Neural cell (in vitro differentiated cells): ENCODE results near the gene PBX3. TPM values are rescaled to one million over a fixed set of nuclear protein-coding genes. Genes with fewer than 3 reads are reported as not detected.
A peak's percentile ranks its signal among the peaks of the same experiment; 100 is the strongest.

Experiments
- H2AFZ ChIP-seq: fragments of 200-600, 300-800 bp; sonication (generic), shearing (Covaris generic); 2 replicates; pipeline ENCODE4 v1.6.0; 2014; ENCODE audit warnings: low read depth, mild to moderate bottlenecking, antibody characterized with exemption, low read length, moderate library complexity
- H3F3A ChIP-seq: fragments of 200-600 bp; shearing (Covaris generic); 2 replicates; pipeline ENCODE4 v1.6.1; 2016; ENCODE audit warnings: mild to moderate bottlenecking, moderate library complexity, mixed read lengths, antibody characterized with exemption, low read length; ENCODE audit not compliant: insufficient read depth, poor library complexity, severe bottlenecking
- H3K27ac ChIP-seq: fragments of 200-600, 300-800 bp; sonication (generic), shearing (Covaris generic); 2 replicates; pipeline ENCODE4 v1.5.1; 2014; ENCODE audit warnings: mild to moderate bottlenecking, low read length, moderate library complexity
- H3K27me3 ChIP-seq: fragments of 300-800, 200-600 bp; sonication (generic), shearing (Covaris generic); 2 replicates; pipeline ENCODE4 v1.6.0; 2014; ENCODE audit warnings: mild to moderate bottlenecking, low read depth, low read length, moderate library complexity; ENCODE audit not compliant: insufficient read depth
- H3K36me3 ChIP-seq: fragments of 300-800, 200-600 bp; sonication (generic), shearing (Covaris generic); 2 replicates; pipeline ENCODE4 v1.5.1; 2014; ENCODE audit warnings: mild to moderate bottlenecking, antibody characterized with exemption, low read length, moderate library complexity; ENCODE audit not compliant: insufficient read depth
- H3K4me2 ChIP-seq: fragments of 300-800, 200-600 bp; sonication (generic), shearing (Covaris generic); 2 replicates; pipeline ENCODE4 v1.6.0; 2014; ENCODE audit warnings: mild to moderate bottlenecking, low read length
- H3K4me3 ChIP-seq: fragments of 300-800, 200-600 bp; sonication (generic), shearing (Covaris generic); 2 replicates; pipeline ENCODE4 v1.5.1; 2014; ENCODE audit warnings: mild to moderate bottlenecking, low read length, moderate library complexity
- H3K79me2 ChIP-seq: fragments of 200-600 bp; shearing (Covaris generic); replicated peaks from 2 replicates; pipeline ENCODE4 v1.6.0; 2014; ENCODE audit warnings: mild to moderate bottlenecking, low read length, moderate library complexity; ENCODE audit not compliant: insufficient read depth
- H3K9ac ChIP-seq: fragments of 300-800, 200-600 bp; sonication (generic), shearing (Covaris generic); 2 replicates; pipeline ENCODE4 v1.6.1; 2016; ENCODE audit warnings: mild to moderate bottlenecking, low read length, mixed read lengths
- H3K9me2 ChIP-seq: fragments of 200-600 bp; shearing (Covaris generic); 2 replicates; pipeline ENCODE4 v1.6.1; 2016; ENCODE audit warnings: mild to moderate bottlenecking, low read length, mixed read lengths; ENCODE audit not compliant: insufficient read depth
- H3K9me3 ChIP-seq: fragments of 200-600, 300-800 bp; sonication (generic), shearing (Covaris generic); 2 replicates; pipeline ENCODE4 v1.6.1; 2016; ENCODE audit warnings: mild to moderate bottlenecking, mixed run types, low read length, moderate library complexity, mixed read lengths
- H4K20me1 ChIP-seq: fragments of 200-600 bp; shearing (Covaris generic); 2 replicates; pipeline ENCODE4 v1.6.1; 2016; ENCODE audit warnings: mild to moderate bottlenecking, mixed run types; ENCODE audit not compliant: insufficient read depth
- EP300 ChIP-seq: fragments of 450-650 bp; conservative IDR thresholded peaks from 2 replicates; pipeline ENCODE4 v1.6.1; 2014; ENCODE audit warnings: antibody characterized with exemption, mild to moderate bottlenecking, moderate library complexity; ENCODE audit not compliant: poor library complexity, severe bottlenecking
- EZH2 ChIP-seq: fragments of 200-600, 300-800 bp; shearing (Covaris generic), sonication (generic); IDR thresholded peaks from 2 replicates; pipeline ENCODE4 v1.6.1; 2014; ENCODE audit warnings: antibody characterized with exemption, low read length, borderline replicate concordance, mild to moderate bottlenecking; ENCODE audit not compliant: insufficient read depth, poor library complexity, severe bottlenecking
- MXI1 ChIP-seq: fragments of 450-650 bp; conservative IDR thresholded peaks from 2 replicates; pipeline ENCODE4 v1.6.1; 2014; ENCODE audit warnings: antibody characterized with exemption, mild to moderate bottlenecking; ENCODE audit not compliant: poor library complexity, severe bottlenecking
- REST ChIP-seq: IDR thresholded peaks from 2 replicates; pipeline ENCODE4 v1.6.1; 2012; ENCODE audit warnings: borderline replicate concordance
- SMC3 ChIP-seq: fragments of 450-650 bp; conservative IDR thresholded peaks from 2 replicates; pipeline ENCODE4 v1.6.1; 2014; ENCODE audit warnings: antibody characterized with exemption, mild to moderate bottlenecking, moderate library complexity; ENCODE audit not compliant: poor library complexity
- TAF1 ChIP-seq: IDR thresholded peaks from 2 replicates; pipeline ENCODE4 v1.6.1; 2012; ENCODE audit warnings: low read depth
- polyA plus RNA-seq: library from polyadenylated mRNA; depleted of rRNA; stranded (reverse); fragments of >200 nt; gene quantifications from 2 replicates; pipeline ENCODE4 v1.2.3, GENCODE V29; 2014
- TF ChIP-seq, protein P1 (sequence below): fragments of 450-650 bp; IDR thresholded peaks from 2 replicates; pipeline ENCODE4 v1.5.1; 2014; ENCODE audit warnings: antibody characterized with exemption, mild to moderate bottlenecking, moderate library complexity; ENCODE audit not compliant: poor library complexity, severe bottlenecking

PBX3 gene
- polyA plus RNA-seq, 1 donor from 2014 or later: 398 TPM

DNA sequence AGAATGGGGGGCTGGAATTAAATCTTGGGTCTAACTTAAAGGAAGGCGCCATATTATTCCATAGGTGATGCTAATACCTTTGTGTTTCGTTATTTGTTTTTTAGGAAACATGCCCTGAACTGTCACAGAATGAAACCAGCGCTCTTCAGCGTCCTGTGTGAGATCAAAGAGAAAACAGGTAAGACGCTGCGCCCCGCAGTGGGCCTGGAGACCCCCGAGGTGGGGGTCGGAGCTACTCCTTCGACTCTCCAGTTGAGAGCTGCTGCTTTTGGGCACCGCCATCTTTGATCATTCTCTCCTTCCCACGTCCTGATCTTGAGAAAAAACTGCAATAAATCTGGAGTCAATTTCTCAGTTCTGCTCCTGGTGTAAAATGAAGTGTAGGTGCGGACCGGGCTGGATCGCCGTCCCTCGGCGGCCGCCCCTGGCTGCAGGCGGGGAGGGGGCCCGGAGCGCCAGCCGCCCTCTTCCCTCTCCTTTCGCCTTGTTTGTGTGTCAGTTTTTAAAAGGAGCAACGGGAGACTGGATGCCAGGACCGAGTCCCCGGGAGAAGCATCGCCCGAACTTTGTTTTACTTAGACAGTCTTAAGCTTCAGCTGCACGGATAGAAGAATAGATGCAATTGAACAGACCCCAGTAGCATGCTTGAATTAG lies 1.4 kb downstream of the PBX3 start:
- Histone ChIP-seq H2AFZ (no peak overlapping the region), H3K9me2 (no peaks in the 10 kb centered on the region), H3F3A (no peaks in the 10 kb centered on the region), H3K4me3 (peak overlapping the region; percentile 89), H3K79me2 (peaks cover 63% of the 10 kb centered on the region), H3K4me2 (peak overlapping the region; percentile 69), H4K20me1 (no peaks in the 10 kb centered on the region), H3K9me3 (no peaks in the 10 kb centered on the region), H3K27ac (peak overlapping the region; percentile 98), H3K36me3 (peaks cover 3% of the 10 kb centered on the region), H3K27me3 (no peaks in the 10 kb centered on the region), H3K9ac (peak overlapping the region; percentile 97)
- TF ChIP-seq TAF1 (peak; percentile 55), EP300 (no peak), SMC3 (peak; percentile 9)
- TF ChIP-seq, protein P1, sequence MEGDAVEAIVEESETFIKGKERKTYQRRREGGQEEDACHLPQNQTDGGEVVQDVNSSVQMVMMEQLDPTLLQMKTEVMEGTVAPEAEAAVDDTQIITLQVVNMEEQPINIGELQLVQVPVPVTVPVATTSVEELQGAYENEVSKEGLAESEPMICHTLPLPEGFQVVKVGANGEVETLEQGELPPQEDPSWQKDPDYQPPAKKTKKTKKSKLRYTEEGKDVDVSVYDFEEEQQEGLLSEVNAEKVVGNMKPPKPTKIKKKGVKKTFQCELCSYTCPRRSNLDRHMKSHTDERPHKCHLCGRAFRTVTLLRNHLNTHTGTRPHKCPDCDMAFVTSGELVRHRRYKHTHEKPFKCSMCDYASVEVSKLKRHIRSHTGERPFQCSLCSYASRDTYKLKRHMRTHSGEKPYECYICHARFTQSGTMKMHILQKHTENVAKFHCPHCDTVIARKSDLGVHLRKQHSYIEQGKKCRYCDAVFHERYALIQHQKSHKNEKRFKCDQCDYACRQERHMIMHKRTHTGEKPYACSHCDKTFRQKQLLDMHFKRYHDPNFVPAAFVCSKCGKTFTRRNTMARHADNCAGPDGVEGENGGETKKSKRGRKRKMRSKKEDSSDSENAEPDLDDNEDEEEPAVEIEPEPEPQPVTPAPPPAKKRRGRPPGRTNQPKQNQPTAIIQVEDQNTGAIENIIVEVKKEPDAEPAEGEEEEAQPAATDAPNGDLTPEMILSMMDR: no peak

GRCh38 chr9:125749287-125749935 lies 2.2 kb downstream of the PBX3 start:
- no peaks in the 10 kb centered on the region for H3K9me2 ChIP-seq
- H3F3A ChIP-seq: no peaks in the 10 kb centered on the region
- H3K4me2 ChIP-seq: peak overlapping the region; percentile 69
- H3K4me3 ChIP-seq: peak overlapping the region; percentile 89
- no peaks in the 10 kb centered on the region for H3K9me3 ChIP-seq
- no peak for TF ChIP-seq EZH2
- TF ChIP-seq MXI1: no peak
- no peak for TF ChIP-seq REST
- no peaks in the 10 kb centered on the region for H3K27me3 ChIP-seq
- no peaks in the 10 kb centered on the region for H4K20me1 ChIP-seq
- H2AFZ ChIP-seq: no peak overlapping the region
- H3K27ac ChIP-seq: peak overlapping the region; percentile 98
- H3K9ac ChIP-seq: peak overlapping the region; percentile 97
- H3K36me3 ChIP-seq: peaks cover 3% of the 10 kb centered on the region
- peaks cover 71% of the 10 kb centered on the region for H3K79me2 ChIP-seq
